ENCODE results near the gene ATG14.

ATG14 gene

DNA sequence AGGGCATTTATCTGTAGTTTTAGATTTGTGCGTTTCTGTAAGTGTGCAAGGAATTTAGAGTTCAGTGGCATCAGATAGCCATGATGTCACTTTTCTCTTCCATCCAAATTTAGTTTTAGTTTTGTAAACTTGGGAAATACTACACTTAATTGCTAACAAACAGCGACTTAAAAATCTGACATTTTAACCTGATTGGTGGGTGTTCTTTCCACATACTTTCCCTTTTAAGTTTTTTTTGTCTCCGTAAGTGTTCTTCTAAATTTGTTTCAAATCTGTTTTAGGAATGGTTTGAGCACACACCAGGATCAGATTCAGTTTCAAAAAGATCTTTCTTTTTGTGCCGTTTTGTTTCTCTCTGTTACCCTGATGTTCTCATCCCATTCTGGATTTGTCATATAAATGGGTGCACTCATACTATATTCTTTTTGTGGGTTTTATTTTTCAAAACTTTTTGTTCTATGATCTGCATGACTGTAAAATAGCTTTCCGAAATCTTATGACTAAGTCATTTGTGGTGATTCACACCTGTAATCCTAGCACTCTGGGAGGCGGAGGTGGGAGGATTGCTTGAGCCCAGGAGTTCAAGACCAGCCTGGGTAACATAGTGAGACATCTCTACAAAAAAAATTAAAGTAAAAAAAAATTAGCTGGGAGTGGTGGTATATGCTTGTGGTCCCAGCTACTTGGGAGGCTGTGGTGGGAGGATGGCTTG lies 81.5 kb downstream of the ATG14 start:
- TF ChIP-seq, protein P1, sequence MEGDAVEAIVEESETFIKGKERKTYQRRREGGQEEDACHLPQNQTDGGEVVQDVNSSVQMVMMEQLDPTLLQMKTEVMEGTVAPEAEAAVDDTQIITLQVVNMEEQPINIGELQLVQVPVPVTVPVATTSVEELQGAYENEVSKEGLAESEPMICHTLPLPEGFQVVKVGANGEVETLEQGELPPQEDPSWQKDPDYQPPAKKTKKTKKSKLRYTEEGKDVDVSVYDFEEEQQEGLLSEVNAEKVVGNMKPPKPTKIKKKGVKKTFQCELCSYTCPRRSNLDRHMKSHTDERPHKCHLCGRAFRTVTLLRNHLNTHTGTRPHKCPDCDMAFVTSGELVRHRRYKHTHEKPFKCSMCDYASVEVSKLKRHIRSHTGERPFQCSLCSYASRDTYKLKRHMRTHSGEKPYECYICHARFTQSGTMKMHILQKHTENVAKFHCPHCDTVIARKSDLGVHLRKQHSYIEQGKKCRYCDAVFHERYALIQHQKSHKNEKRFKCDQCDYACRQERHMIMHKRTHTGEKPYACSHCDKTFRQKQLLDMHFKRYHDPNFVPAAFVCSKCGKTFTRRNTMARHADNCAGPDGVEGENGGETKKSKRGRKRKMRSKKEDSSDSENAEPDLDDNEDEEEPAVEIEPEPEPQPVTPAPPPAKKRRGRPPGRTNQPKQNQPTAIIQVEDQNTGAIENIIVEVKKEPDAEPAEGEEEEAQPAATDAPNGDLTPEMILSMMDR (conservative IDR thresholded peaks at IDR 0.05) = no peak
- TF ChIP-seq ZFX (IDR thresholded peaks at IDR 0.05) = no peak
- no peak overlapping the region for H3K27ac ChIP-seq

DNA sequence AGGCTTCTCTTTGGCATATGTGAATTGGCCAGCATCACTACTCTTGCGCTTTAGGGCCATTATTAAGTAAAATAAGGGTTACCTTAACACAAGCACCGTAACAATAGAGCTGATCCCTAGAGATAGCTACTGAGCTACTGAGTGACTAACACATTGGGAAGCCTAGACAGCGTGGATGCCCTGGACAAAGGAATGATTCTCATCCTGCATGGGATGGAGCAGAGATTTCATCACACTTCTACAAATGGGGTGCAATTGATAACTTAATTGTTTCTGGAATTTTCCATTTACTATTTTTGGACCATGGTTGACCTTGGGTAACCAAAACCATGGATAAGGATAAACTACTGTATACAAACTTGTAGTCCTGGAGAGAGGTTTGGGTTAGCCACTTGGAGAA lies 83.3 kb downstream of the ATG14 start:
- TF ChIP-seq, protein P1 (conservative IDR thresholded peaks at IDR 0.05) = no peak
- TF ChIP-seq ZFX (IDR thresholded peaks at IDR 0.05) = no peak
- H3K27ac ChIP-seq = no peak overlapping the region

DNA sequence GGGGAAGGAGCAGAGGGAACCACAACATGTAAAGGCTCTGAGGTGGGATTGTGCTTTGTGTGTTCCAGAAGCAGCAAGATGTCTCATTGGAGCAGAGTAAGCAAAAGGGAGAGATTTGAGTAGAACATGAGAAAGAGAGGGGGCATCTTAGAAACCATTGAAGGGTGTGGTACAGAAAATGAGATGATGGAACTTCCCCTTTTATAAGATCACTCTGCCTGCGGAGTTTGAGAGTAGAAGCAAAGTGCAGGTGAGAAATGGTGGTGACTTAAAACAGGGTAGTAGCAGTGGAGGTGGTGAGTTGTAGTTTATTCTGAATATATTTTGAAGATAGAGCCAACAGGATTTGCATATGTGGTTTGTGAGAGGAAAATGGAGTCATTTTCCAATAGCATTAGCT lies 84.5 kb downstream of the ATG14 start:
- no peak overlapping the region for H3K27ac ChIP-seq
- TF ChIP-seq, protein P1 (conservative IDR thresholded peaks at IDR 0.05) = no peak
- no peak for TF ChIP-seq ZFX (IDR thresholded peaks at IDR 0.05)

DNA sequence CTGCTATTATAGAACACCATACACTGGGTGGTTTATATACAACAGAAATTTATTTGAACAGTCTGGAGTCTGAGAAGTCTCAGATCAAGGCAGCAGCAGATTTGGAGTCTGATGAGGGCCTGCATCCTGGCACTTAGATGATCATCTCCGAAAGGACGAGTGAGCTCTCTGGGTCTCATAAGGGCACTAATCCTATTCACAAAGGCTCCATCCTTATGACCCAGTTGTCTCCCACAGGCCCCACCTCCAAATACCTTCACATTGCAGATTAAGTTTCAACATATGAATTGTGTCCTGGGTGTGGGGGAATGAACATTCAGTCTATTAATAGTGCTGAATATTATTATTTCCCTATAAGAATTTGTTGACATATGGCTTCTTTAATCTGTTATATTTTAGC lies 86.8 kb downstream of the ATG14 start:
- TF ChIP-seq, protein P1 (conservative IDR thresholded peaks at IDR 0.05) = no peak
- no peak overlapping the region for H3K27ac ChIP-seq

DNA sequence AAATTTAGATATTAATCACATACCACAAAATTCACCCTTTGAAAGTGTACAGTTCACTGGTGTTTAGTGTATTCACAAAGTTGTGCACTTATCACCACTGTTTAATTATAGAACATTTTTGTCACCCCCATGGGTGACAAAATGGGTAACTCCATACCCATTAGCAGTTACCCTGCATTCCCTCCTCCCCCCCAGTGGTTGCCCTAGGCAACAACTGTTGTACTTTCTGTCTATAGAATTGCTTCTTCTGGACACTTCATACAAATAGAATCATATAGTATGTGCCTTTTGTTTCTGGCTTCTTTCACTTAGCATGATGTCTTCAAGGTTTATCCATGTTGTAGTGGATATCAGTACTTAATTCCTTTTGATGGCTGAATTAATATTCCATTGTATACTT lies 87.7 kb downstream of the ATG14 start:
- H3K27ac ChIP-seq = no peak overlapping the region
- no peak for TF ChIP-seq ZFX (IDR thresholded peaks at IDR 0.05)
- TF ChIP-seq, protein P1 (conservative IDR thresholded peaks at IDR 0.05) = no peak

DNA sequence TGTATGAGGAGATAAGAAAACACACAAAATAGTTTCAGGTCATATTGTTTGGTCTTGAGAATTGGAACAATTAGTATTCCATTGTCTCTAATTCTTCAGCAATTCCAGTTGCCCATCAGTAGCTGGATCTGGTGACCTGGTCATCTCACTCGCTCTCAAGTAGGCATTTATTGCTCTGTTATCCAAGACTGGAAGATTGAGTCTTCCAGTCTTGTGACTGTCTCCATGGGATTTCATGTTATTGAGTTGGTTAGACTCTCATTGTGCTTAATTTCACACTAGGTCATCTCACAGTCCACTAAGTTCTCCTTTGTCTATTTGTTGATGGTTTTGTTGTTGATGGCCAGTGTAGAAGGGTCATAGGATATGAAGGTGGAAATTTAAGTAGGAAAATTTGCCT lies 92.9 kb downstream of the ATG14 start:
- TF ChIP-seq, protein P1 (conservative IDR thresholded peaks at IDR 0.05) = no peak
- TF ChIP-seq ZFX (IDR thresholded peaks at IDR 0.05) = no peak
- no peak overlapping the region for H3K27ac ChIP-seq

DNA sequence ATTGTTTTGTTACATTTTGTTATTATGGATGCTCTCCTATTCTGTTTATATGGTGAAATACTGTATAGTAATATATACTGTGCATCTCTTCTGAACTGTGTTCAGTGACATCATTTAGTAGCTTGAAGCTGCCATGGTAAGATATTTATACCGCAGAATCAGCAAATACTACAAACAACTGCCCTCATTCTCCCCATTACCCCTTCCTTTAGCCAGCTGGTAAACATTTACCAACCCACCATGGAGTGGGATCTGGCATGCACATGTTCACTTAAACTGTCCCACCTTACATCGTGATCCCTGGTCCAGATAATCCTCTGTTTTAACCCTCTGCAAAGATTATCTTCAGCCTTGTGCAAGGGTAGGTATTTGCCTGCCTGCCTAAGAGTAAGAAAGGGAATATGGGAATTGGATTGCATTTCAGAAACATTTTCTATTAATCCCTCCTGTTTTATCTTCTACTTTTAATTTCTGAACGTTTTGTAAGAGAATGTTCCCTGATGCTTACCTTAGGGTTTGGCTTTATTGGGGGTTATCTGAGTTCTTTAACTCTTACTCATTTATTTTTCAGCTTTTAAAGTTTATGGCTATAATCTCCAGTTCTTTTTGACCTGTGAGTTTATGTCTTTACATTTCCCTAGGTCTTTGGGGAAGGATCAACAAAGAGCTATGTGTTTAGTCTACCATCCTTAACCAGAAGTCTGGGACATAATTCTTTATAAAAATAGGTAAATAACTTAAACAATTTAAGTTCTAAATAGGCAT lies 93.9 kb downstream of the ATG14 start:
- TF ChIP-seq ZFX (IDR thresholded peaks at IDR 0.05) = no peak
- TF ChIP-seq, protein P1 (conservative IDR thresholded peaks at IDR 0.05) = no peak
- peak overlapping the region; percentile 68 for H3K27ac ChIP-seq
